Trophoblast cell (in vitro differentiated cells and primary cell): ENCODE results near the gene DYNLT4.
A peak's percentile ranks its signal among the peaks of the same experiment; 100 is the strongest.

Experiments
- DNase-seq, 2 donors: peaks; one replicate each; pipeline ENCODE4 v3.0.0-alpha.2; 2016
- H2AFZ ChIP-seq: 2 replicates; pipeline ENCODE4 v1.6.1; 2013; ENCODE audit warnings: low read length, moderate library complexity, mild to moderate bottlenecking; ENCODE audit not compliant: insufficient read depth, poor library complexity
- H2AK5ac ChIP-seq: 2 replicates; pipeline ENCODE4 v1.6.1; 2013; ENCODE audit warnings: mild to moderate bottlenecking, low read length
- H2BK120ac ChIP-seq: 2 replicates; pipeline ENCODE4 v1.6.1; 2013; ENCODE audit warnings: low read length, mild to moderate bottlenecking, moderate library complexity; ENCODE audit not compliant: insufficient read depth, poor library complexity
- H2BK12ac ChIP-seq: 2 replicates; pipeline ENCODE4 v1.6.1; 2013; ENCODE audit warnings: mild to moderate bottlenecking, low read length, moderate library complexity
- H2BK5ac ChIP-seq: 2 replicates; pipeline ENCODE4 v1.6.1; 2013; ENCODE audit warnings: low read length, low read depth, moderate library complexity, mild to moderate bottlenecking; ENCODE audit not compliant: poor library complexity
- H3K14ac ChIP-seq: 2 replicates; pipeline ENCODE4 v1.6.1; 2013; ENCODE audit warnings: mild to moderate bottlenecking, low read length
- H3K18ac ChIP-seq: 2 replicates; pipeline ENCODE4 v1.6.1; 2013; ENCODE audit warnings: mild to moderate bottlenecking, low read length
- H3K23ac ChIP-seq: 2 replicates; pipeline ENCODE4 v1.6.1; 2013; ENCODE audit warnings: low read length
- H3K27ac ChIP-seq: 2 replicates; pipeline ENCODE4 v1.5.1; 2013; ENCODE audit warnings: low read depth, mild to moderate bottlenecking, inconsistent platforms, low read length, moderate library complexity
- H3K27me3 ChIP-seq: 2 replicates; pipeline ENCODE4 v1.6.1; 2013; ENCODE audit warnings: inconsistent platforms, mild to moderate bottlenecking, low read length, moderate library complexity; ENCODE audit not compliant: insufficient read depth
- H3K36me3 ChIP-seq, 2 experiments: 1 replicate in 1 of 2; 2 replicates in 1 of 2; pipeline ENCODE4 v1.6.1; 2013; ENCODE audit warnings: low read length in 2 of 2, mild to moderate bottlenecking in 2 of 2, moderate library complexity in 1 of 2; ENCODE audit not compliant: insufficient read depth in 2 of 2, control insufficient read depth in 1 of 2
- H3K4ac ChIP-seq: 2 replicates; pipeline ENCODE4 v1.6.1; 2013; ENCODE audit warnings: low read depth, mild to moderate bottlenecking, low read length, moderate library complexity
- H3K4me1 ChIP-seq, 2 experiments: 1 replicate in 1 of 2; 2 replicates in 1 of 2; pipeline ENCODE4 v1.6.1; 2013; ENCODE audit warnings: low read length in 2 of 2, mild to moderate bottlenecking in 2 of 2, moderate library complexity in 1 of 2; ENCODE audit not compliant: insufficient read depth in 2 of 2, control insufficient read depth in 1 of 2
- H3K4me2 ChIP-seq: 2 replicates; pipeline ENCODE4 v1.6.1; 2013; ENCODE audit warnings: inconsistent platforms, mild to moderate bottlenecking, low read length, moderate library complexity
- H3K4me3 ChIP-seq: 2 replicates; pipeline ENCODE4 v1.5.1; 2013; ENCODE audit warnings: mild to moderate bottlenecking, low read depth, low read length, inconsistent platforms
- H3K79me1 ChIP-seq: one replicate; pipeline ENCODE4 v1.6.1; 2013; ENCODE audit warnings: low read length
- H3K79me2 ChIP-seq: 2 replicates; pipeline ENCODE4 v1.6.1; 2013; ENCODE audit warnings: low read length, mild to moderate bottlenecking; ENCODE audit not compliant: control insufficient read depth, insufficient read depth, poor library complexity
- H3K9ac ChIP-seq: 2 replicates; pipeline ENCODE4 v1.6.1; 2013; ENCODE audit warnings: mild to moderate bottlenecking, low read length
- H3K9me3 ChIP-seq: 2 replicates; pipeline ENCODE4 v1.6.1; 2013; ENCODE audit warnings: low read depth, mild to moderate bottlenecking, control low read depth, inconsistent platforms, low read length; ENCODE audit not compliant: insufficient read depth
- H4K12ac ChIP-seq: 2 replicates; pipeline ENCODE4 v1.6.1; 2013; ENCODE audit warnings: low read depth, mild to moderate bottlenecking, low read length, moderate library complexity
- H4K8ac ChIP-seq: 2 replicates; pipeline ENCODE4 v1.6.1; 2013; ENCODE audit warnings: low read depth, mild to moderate bottlenecking, low read length, moderate library complexity
- H4K91ac ChIP-seq: one replicate; pipeline ENCODE4 v1.6.1; 2013; ENCODE audit warnings: low read depth, mild to moderate bottlenecking, low read length, moderate library complexity
- WGBS: extraction: QIAGEN DNeasy Blood & Tissue Kit; methylation state at CpG from one replicate; pipeline ENCODE4 v1.1.7; 2013; ENCODE audit warnings: missing lambda C conversion rate; ENCODE audit not compliant: insufficient read length, insufficient coverage; ENCODE audit errors: extremely low coverage; 5-methylcytosine and 5-hydroxymethylcytosine counted together

DYNLT4 gene

DNA sequence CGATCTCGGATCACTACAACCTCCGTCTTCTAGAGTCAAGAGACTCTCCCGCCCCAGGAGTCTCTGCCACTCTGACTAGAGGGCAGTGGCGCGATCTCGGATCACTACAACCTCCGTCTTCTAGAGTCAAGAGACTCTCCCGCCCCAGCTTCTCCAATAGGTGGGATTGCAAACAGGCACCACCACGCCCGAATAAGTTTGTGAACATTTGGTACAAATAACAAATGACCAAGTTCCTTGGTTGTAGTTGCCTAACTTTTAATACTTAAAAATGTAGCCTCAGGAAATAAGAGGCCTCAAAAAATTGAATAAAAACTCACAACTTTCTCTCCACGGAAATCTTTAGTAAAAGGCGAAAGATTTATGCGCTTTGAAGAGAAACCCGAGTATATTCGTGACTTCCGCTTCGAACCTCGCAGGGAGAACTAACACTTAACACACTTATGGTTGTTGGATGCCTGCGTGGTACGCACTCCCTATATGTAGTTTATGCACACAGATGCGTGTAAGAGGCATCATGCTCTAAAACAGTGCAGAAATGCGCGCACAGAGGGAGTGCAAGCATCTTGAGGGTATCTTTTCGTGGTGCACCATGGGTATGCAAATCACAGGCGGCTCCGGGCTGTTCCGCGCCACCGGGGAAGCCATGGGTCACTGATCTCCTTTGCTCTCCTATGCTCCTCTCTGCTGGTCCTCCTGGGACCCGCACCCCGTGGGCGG lies 12.6 kb upstream of the DYNLT4 start:
- H2AFZ ChIP-seq = peak overlapping the region; percentile 94
- WGBS = no CpG with 5 or more reads among the region's 33 CpGs
- peak overlapping the region; percentile 66 for H3K4me2 ChIP-seq
- peak overlapping the region; percentile 100 for H2BK5ac ChIP-seq
- peak overlapping the region; percentile 70 for H3K4me3 ChIP-seq
- H3K14ac ChIP-seq = peak overlapping the region; percentile 100
- H4K91ac ChIP-seq = peak overlapping the region; percentile 100
- peak overlapping the region; percentile 99 for H3K4ac ChIP-seq
- DNase-seq = peak; percentile 88 to 91
- H3K9me3 ChIP-seq = no peaks in the 10 kb centered on the region
- H3K18ac ChIP-seq = peak overlapping the region; percentile 98
- peak overlapping the region; percentile 39 for H2BK12ac ChIP-seq
- H3K27ac ChIP-seq = peak overlapping the region; percentile 93
- H3K23ac ChIP-seq = peak overlapping the region; percentile 95
- H2AK5ac ChIP-seq = no peak overlapping the region
- peaks cover 0 to 2% of the 10 kb centered on the region in 2 experiments for H3K36me3 ChIP-seq
- H3K9ac ChIP-seq = peak overlapping the region; percentile 89
- H2BK120ac ChIP-seq = peak overlapping the region; percentile 100
- H3K27me3 ChIP-seq = no peaks in the 10 kb centered on the region
- H4K8ac ChIP-seq = peak overlapping the region; percentile 83
- peaks cover 7% of the 10 kb centered on the region for H3K79me1 ChIP-seq
- H3K79me2 ChIP-seq = peaks cover 6% of the 10 kb centered on the region
- peaks cover 5 to 7% of the 10 kb centered on the region in 2 experiments for H3K4me1 ChIP-seq
- H4K12ac ChIP-seq = peak overlapping the region; percentile 93

DNA sequence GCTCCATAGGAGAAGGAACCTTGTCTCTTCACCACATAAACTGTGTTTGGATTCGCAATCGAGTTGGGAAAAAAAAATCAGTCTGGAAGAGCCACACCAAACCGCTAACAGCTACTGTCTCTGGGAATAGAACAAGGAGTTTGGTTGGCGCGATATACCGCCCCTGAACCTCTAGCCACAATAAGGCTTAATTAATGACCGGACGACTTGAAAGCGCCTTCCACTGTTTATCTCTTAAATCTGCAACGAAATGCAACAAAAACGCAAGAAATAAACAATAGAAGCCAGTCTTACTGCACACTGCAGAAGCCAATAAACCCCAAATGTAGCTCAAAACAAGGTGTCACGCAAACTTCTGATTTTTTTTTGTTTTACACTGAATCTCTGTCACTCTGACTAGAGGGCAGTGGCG lies 12.1 kb upstream of the DYNLT4 start:
- Histone ChIP-seq H3K9ac (no peak overlapping the region), H3K79me1 (peaks cover 7% of the 10 kb centered on the region), H2BK5ac (no peak overlapping the region), H3K79me2 (peaks cover 6% of the 10 kb centered on the region), H2BK120ac (no peak overlapping the region), H3K9me3 (no peaks in the 10 kb centered on the region), H3K36me3 (peaks cover 0 to 2% of the 10 kb centered on the region in 2 experiments), H2AK5ac (no peak overlapping the region), H4K12ac (no peak overlapping the region), H3K4me2 (peak overlapping the region; percentile 66), H3K14ac (no peak overlapping the region), H3K4me3 (no peak overlapping the region), H2AFZ (no peak overlapping the region), H3K4me1 (peaks cover 8 to 10% of the 10 kb centered on the region in 2 experiments), H4K91ac (no peak overlapping the region), H2BK12ac (no peak overlapping the region), H3K4ac (no peak overlapping the region), H3K27ac (peak overlapping the region; percentile 36), H3K23ac (no peak overlapping the region), H4K8ac (peak overlapping the region; percentile 13), H3K18ac (no peak overlapping the region), H3K27me3 (no peaks in the 10 kb centered on the region)
- peak in 1 of 2 donors; percentile 89 for DNase-seq
- no CpG with 5 or more reads among the region's 13 CpGs for WGBS

DNA sequence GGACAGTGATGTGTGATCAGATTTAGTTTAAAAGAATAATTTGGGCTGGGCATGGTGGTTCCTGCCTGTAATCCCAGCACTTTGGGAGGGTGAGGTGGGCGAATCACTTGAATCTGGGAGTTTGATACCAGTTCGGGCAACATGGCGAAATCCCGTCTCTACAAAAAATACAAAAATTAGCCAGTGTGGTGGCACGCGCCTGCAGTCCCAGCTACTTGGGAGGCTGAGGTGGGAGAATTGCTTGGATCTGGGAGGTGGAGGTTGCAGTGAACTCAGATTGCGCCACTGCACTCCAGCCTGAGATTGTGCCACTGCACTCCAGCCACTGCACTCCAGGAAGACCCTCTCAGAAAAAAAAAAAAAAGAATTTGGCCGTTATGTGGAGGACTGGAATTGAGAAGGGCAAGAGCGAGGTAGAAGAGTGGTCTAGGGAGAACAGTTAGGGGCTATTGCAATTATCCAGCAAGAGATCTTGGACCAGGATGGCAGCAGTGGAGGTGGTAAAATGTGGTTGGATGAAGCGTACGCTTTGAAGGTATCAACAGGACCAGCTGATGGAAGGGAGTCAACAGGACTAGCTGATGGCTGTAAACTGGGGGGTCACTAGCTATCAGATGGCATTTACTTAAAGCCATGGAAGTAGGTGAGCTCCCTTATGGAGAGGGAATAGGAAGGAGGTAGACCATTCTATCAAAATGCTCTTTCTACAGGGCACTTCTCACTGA lies 10.8 kb upstream of the DYNLT4 start:
- H3K36me3 ChIP-seq = peaks cover 5 to 9% of the 10 kb centered on the region in 2 experiments
- no peak overlapping the region for H3K4ac ChIP-seq
- H4K12ac ChIP-seq = no peak overlapping the region
- peak in 1 of 2 donors; percentile 3 for DNase-seq
- no peak overlapping the region for H3K18ac ChIP-seq
- H2AFZ ChIP-seq = no peak overlapping the region
- H3K79me1 ChIP-seq = peaks cover 15% of the 10 kb centered on the region
- H3K4me1 ChIP-seq = peaks cover 15 to 17% of the 10 kb centered on the region in 2 experiments
- H3K27me3 ChIP-seq = no peaks in the 10 kb centered on the region
- H3K9ac ChIP-seq = no peak overlapping the region
- peaks cover 8% of the 10 kb centered on the region for H3K79me2 ChIP-seq
- no peak overlapping the region for H3K4me2 ChIP-seq
- no peak overlapping the region for H4K91ac ChIP-seq
- no peak overlapping the region for H4K8ac ChIP-seq
- no peak overlapping the region for H2AK5ac ChIP-seq
- H3K23ac ChIP-seq = no peak overlapping the region
- H3K4me3 ChIP-seq = no peak overlapping the region
- no CpG with 5 or more reads among the region's 11 CpGs for WGBS
- no peak overlapping the region for H3K27ac ChIP-seq
- no peak overlapping the region for H3K14ac ChIP-seq
- H2BK12ac ChIP-seq = no peak overlapping the region
- H3K9me3 ChIP-seq = no peaks in the 10 kb centered on the region
- H2BK120ac ChIP-seq = no peak overlapping the region
- no peak overlapping the region for H2BK5ac ChIP-seq

DNA sequence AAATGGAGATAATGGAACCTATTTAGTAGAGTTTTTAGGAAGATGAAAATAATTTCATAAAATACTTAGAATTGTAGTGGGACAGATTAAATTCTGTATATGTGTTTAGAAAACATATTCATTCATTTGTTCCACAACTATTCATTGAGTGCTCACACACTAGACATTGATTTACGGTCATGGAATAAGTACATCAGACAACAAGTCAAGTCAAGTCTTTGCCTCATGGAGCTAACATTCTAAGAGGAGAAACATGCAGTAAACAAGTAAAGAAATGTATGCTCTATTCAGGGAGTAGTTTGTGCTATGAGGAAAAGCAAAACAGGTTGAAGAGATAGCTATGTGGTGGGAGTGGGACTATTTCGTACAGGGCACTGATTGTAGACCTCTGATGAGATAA lies 10.2 kb upstream of the DYNLT4 start:
- Histone ChIP-seq H4K8ac (no peak overlapping the region), H3K27me3 (no peaks in the 10 kb centered on the region), H3K9ac (no peak overlapping the region)

More for the DNA sequence above, 10.2 kb upstream of the DYNLT4 start:
- Histone ChIP-seq H2AK5ac (no peak overlapping the region), H2AFZ (no peak overlapping the region), H2BK120ac (no peak overlapping the region), H2BK5ac (no peak overlapping the region), H4K91ac (no peak overlapping the region), H3K4me1 (peaks cover 17 to 21% of the 10 kb centered on the region in 2 experiments), H3K18ac (no peak overlapping the region), H3K23ac (no peak overlapping the region), H3K9me3 (no peaks in the 10 kb centered on the region), H3K27ac (no peak overlapping the region), H3K4me2 (no peak overlapping the region), H3K79me1 (peaks cover 16% of the 10 kb centered on the region), H3K36me3 (peaks cover 6 to 9% of the 10 kb centered on the region in 2 experiments), H2BK12ac (no peak overlapping the region), H3K4me3 (no peak overlapping the region), H3K14ac (no peak overlapping the region), H3K79me2 (peaks cover 8% of the 10 kb centered on the region), H4K12ac (no peak overlapping the region), H3K4ac (no peak overlapping the region)
- no peak for DNase-seq
- no CpG with 5 or more reads among the region's 2 CpGs for WGBS
